Lung (tissue), 12 donors: ENCODE data around the gene TTBK2. TPM values are rescaled to one million over a fixed set of nuclear protein-coding genes. Genes with fewer than 3 reads are reported as not detected.

Experiments
- ATAC-seq: fragments of 200-7000 bp; cut with Tn5 transposase; one replicate; pipeline ENCODE4 v1.9.1; 2020; ENCODE audit warnings: moderate number of reproducible peaks; ENCODE audit not compliant: insufficient read depth, low FRiP score
- DNase-seq, 3 donors: peaks; one replicate each; pipeline ENCODE4 v3.0.0-alpha.2; 2013 to 2017
- H3K27ac ChIP-seq, 2 donors: one replicate each; pipeline ENCODE4 v1.5.1; 2013; ENCODE audit warnings: mild to moderate bottlenecking in 2 of 2, moderate library complexity in 2 of 2, control low read depth in 1 of 2, inconsistent platforms in 1 of 2, low read depth in 1 of 2, low read length in 1 of 2
- H3K27me3 ChIP-seq, 3 donors: one replicate each; pipeline ENCODE4 v1.5.1; 2013; ENCODE audit warnings: low read length in 2 of 3; ENCODE audit not compliant: control insufficient read depth in 3 of 3, insufficient read depth in 3 of 3
- H3K36me3 ChIP-seq, 4 donors: one replicate each; pipeline ENCODE4 v1.5.1; 2013; ENCODE audit warnings: low read length in 4 of 4, mild to moderate bottlenecking in 1 of 4, moderate library complexity in 1 of 4; ENCODE audit not compliant: control insufficient read depth in 4 of 4, insufficient read depth in 4 of 4
- H3K4me1 ChIP-seq, 5 donors: one replicate each; pipeline ENCODE4 v1.5.1; 2013; ENCODE audit warnings: low read length in 5 of 5, mild to moderate bottlenecking in 2 of 5, moderate library complexity in 1 of 5; ENCODE audit not compliant: control insufficient read depth in 5 of 5, insufficient read depth in 5 of 5
- H3K4me3 ChIP-seq: one replicate; pipeline ENCODE4 v1.5.1; 2013; ENCODE audit warnings: mild to moderate bottlenecking, control low read depth, moderate library complexity
- H3K9ac ChIP-seq, 2 donors: one replicate each; pipeline ENCODE4 v1.5.1; 2013; ENCODE audit warnings: low read length in 2 of 2, control low read depth in 1 of 2; ENCODE audit not compliant: insufficient read depth in 1 of 2
- H3K9me3 ChIP-seq, 4 donors: one replicate each; pipeline ENCODE4 v1.5.1; 2013; ENCODE audit warnings: low read length in 3 of 4, mild to moderate bottlenecking in 1 of 4, moderate library complexity in 1 of 4; ENCODE audit not compliant: control insufficient read depth in 4 of 4, insufficient read depth in 3 of 4
- CTCF ChIP-seq: IDR thresholded peaks from 2 replicates; pipeline ENCODE4 v1.5.1; 2012; ENCODE audit warnings: mild to moderate bottlenecking; ENCODE audit errors: control extremely low read depth, extremely low read depth
- WGBS, 2 donors: extraction: QIAGEN DNeasy Blood & Tissue Kit; methylation state at CpG; one replicate each; pipeline ENCODE4 v1.1.7; 2013; 5-methylcytosine and 5-hydroxymethylcytosine counted together
- polyA plus RNA-seq, 2 donors: library from polyadenylated mRNA; stranded (reverse); fragments of 200-250 nt; gene quantifications; one replicate each; pipeline ENCODE4 v1.2.1, GENCODE V29; 2013
- total RNA-seq, 2 donors: library from RNA; depleted of rRNA in 1 of 2; stranded (reverse); fragments of >200 nt in 1 of 2; gene quantifications; one replicate each; pipeline ENCODE4 v1.2.1, GENCODE V29; 2014 to 2021
- donor health status: control.
- donor health status: control.
- donor health status: Bipolar disorder and iron deficiency.
- donor health status: healthy.
- donor health status: DM: yes; HTN: yes; CAD: no.

Gene TTBK2
- total and polyA plus RNA-seq, 4 donors, result 2.5 to 27.5 (median 9.5) TPM

GRCh38 chr15:42707873-42708544, 212.6 kb downstream of the TTBK2 start:
- no peak for ATAC-seq
- Histone ChIP-seq H3K4me3 (no peak overlapping the region), H3K27me3 (no peaks in the 10 kb centered on the region), H3K9ac (no peak overlapping the region), H3K4me1 (no peaks in the 10 kb centered on the region), H3K36me3 (no peaks in the 10 kb centered on the region), H3K27ac (no peak overlapping the region), H3K9me3 (no peaks in the 10 kb centered on the region)
- no peak for TF ChIP-seq CTCF
- WGBS, 2 donors, result 70 to 75% methylated on average over 3 of the region's 3 CpGs
- DNase-seq, result no peak

GRCh38 chr15:42707068-42707467, 213.5 kb downstream of the TTBK2 start:
- ATAC-seq (peak; percentile 34), DNase-seq (no peak)
- no peaks in the 10 kb centered on the region for H3K4me1 ChIP-seq
- no peak overlapping the region for H3K27ac ChIP-seq
- no peaks in the 10 kb centered on the region for H3K36me3 ChIP-seq
- H3K4me3 ChIP-seq, result no peak overlapping the region
- 71 to 88% methylated on average over 2 of the region's 2 CpGs for WGBS, 2 donors
- no peaks in the 10 kb centered on the region for H3K27me3 ChIP-seq
- no peaks in the 10 kb centered on the region for H3K9me3 ChIP-seq
- no peak for TF ChIP-seq CTCF
- H3K9ac ChIP-seq, result no peak overlapping the region

- Histone ChIP-seq H3K27me3 (no peaks in the 10 kb centered on the region), H3K9me3 (peaks cover 0 to 2% (median 0%) of the 10 kb centered on the region in 4 donors), H3K4me1 (no peaks in the 10 kb centered on the region), H3K27ac (no peak overlapping the region), H3K9ac (no peak overlapping the region), H3K36me3 (no peaks in the 10 kb centered on the region), H3K4me3 (no peak overlapping the region)
- DNase-seq (no peak), ATAC-seq (no peak)
- TF ChIP-seq CTCF, result no peak
- WGBS, 2 donors, result 96 to 98% methylated on average over 5 of the region's 5 CpGs
These were observed 215.2 kb downstream of the TTBK2 start for GRCh38 chr15:42705336-42705735.
